HG02884 (cell line): ENCODE data around the gene PNPLA8.
A peak's percentile ranks its signal among the peaks of the same experiment; 100 is the strongest.
"Not testable (repeated sequence)": the region's sequence is repeated elsewhere in the genome, so short reads cannot be mapped to it uniquely, and the experiment has no call there.

Experiments used
- ATAC-seq: cut with Tn5 transposase; IDR thresholded peaks from one replicate; pipeline ENCODE4 v1.9.1; 2021; ENCODE audit warnings: mild to moderate bottlenecking, moderate library complexity; ENCODE audit not compliant: unreplicated experiment

PNPLA8 gene

DNA sequence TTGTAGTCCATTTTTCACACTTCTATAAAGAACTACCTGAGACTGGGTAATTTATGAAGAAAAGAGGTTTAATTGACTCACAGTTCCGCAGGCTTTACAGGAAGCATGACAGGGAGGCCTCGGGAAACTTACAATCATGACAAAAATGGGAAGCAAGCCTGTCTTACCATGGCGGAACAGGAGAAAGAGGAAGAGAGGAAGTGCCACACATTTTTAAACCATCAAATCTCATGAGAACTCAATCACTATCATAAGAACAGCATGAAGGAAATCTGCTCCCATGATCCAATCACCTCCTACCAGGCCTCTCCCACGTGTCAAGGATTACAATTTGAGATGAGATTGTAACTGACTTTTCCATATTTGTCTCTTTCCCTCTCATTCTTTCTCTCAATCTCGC lies 9.3 kb upstream of the PNPLA8 start:
- no peak for ATAC-seq

- ATAC-seq = no peak
Observed at GRCh38 chr7:108533712-108534111, 7.8 kb upstream of the PNPLA8 start.

DNA sequence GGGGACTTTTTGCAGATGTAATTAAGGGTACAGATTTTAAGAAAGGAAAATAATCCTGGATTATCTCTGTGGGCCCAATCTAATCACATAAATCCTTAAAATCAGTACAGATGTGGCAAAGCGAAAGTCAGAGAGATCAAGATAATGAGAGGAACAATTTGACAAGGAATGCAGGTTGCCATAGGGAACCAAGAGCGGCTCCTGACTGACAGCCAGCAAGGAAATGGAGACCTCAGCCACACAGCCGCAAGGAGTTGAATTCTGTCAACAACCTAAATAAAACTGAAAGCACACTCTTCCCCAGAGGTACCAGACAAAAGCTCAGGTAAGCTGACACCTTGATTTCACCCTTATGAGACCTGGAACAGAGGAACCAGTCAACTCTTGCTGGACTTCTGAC lies 3.4 kb upstream of the PNPLA8 start:
- no peak for ATAC-seq

GRCh38 chr7:108528183-108528712 lies 2.3 kb upstream of the PNPLA8 start:
- no peak for ATAC-seq

- no peak for ATAC-seq
Observed at GRCh38 chr7:108526768-108527017, 758 bp upstream of the PNPLA8 start.

DNA sequence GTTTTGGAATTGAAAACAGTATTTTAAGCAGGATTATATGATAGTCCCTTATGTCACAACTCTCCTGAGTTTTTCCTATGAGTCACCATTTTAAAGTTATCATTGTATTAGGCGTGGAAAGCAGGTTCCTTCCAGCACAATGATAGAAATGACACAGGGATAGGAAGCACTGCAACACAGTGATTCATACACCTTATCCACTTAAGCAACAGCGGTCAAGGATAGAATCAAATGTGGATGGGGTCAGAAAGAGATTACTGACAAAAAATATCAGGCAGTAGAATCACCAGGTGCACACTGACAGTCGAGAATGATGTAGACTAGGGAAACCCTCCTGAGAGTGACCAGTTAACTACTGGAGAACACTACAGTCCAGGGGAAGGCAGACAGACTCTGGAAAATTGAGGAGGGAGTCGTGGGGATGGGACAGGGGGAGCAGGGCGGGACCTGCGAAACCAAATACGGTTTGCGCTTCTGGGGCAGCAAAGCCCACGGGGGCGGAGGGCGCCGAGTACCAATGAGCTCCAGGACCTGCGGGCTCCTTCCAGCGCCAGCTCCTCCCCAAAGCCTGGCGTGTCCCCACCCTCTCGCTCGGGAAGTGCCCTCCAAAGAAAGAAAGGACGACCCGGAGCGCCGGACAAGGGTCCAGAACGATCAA lies 479 bp downstream of the PNPLA8 start:
- ATAC-seq = peak; percentile 40

GRCh38 chr7:108522780-108523179 lies 3.2 kb downstream of the PNPLA8 start:
- no peak for ATAC-seq

GRCh38 chr7:108517951-108518350 lies 8.0 kb downstream of the PNPLA8 start:
- ATAC-seq = no peak

DNA sequence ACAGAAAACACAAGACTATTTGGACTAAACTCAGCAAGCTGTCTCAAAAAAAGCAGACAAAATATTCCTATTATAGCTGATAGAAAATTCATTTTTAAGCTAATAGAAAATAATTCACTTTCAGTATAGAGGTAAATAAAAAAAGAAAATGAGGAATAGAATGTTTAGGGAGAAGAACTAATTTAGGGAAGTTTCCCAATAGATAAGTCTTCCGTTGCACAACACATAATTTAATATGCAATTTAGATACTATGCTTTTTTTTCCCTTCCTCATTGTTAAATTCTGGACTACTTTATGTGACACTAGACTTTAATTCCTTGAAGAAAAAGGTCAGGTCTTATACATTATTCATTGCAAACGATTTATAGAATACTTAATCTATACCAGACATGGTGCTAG lies 10.3 kb downstream of the PNPLA8 start:
- ATAC-seq = no peak

- ATAC-seq = no peak
Observed at GRCh38 chr7:108515013-108515412, 10.9 kb downstream of the PNPLA8 start.

DNA sequence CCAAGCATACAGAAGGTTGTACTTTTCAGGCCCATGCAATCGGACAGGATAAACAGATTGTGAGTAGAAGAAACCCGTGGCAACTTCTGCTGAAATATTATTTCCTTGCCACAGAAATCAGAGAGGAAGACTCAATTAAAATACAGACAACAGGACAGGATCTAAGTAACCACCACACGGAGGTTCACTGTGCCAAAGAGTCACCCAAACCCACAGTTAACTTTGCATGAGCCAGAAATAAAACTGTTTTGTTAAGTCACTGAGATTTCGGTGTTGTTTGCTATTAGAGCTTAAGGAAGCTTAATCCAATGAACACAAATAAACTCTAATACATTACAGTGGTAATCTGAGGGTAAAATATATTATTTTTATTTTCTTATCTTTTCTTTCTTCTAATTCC lies 14.0 kb downstream of the PNPLA8 start:
- ATAC-seq = no peak

DNA sequence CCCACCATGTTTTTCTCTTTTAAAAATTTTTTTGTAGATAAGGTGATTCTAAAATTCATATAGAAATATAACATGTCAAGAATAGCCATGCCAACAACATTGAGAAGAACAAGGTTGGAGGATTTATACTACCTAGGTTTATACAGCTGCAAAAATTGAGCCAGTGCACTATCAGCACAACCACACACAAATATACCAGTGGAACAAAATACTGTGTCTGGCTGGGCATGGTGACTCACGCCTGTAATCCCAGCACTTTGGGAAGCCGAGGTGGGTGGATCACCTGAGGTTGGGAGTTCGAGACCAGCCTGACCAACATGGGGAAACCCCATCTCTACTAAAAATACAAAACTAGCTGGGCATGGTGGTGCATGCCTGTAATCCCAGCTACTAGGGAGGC lies 21.4 kb downstream of the PNPLA8 start:
- ATAC-seq = not testable (repeated sequence)

GRCh38 chr7:108503112-108504026 lies 22.6 kb downstream of the PNPLA8 start:
- ATAC-seq = peak; percentile 94

DNA sequence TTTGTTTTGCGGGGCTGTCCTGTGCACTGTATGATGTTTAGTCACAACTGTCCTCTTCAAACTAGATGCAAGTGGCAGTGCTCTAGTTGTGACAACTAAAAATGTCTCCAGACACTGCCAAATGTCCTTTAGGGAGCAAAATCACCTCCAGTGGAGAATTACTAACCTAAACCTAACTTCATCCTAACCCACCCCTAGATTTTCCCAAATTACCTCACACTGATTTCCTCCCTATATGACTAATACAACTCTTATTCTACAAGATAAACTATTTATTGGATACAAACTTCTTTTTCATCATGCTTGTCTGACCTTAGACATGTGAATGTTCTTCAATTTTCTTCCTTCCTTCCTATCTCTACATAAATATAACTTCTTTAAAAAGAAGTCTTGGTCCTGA lies 26.4 kb downstream of the PNPLA8 start:
- ATAC-seq = no peak

GRCh38 chr7:108498481-108498880 lies 27.5 kb downstream of the PNPLA8 start:
- no peak for ATAC-seq

DNA sequence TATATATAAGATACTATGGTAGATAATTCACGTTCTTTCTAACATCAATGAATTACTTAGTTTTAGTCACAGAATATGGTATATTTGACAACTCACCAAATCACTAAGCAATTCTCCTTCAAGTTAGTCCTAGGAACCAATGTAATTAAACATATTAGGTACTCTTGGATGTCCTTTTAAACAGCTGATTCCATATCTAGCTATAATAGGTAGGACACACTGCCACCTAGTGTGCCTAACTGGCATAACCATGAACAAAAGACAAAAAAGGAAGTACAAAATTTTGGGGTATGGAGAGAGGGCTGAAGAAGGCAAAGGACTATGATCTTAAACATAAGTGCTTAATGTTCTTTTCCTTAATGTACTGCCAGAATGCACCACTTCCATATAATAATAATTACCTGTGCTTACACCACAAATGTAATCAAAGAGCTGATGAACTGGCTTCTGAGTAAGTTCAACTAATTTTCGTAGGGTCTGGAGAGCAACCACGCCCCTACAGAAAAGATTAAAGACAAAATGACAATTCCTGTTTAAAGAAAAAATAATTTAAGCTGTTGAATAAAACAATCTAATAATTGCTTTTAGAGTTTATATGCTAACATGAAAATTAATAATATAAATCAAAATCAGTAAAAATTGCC lies 28.7 kb downstream of the PNPLA8 start:
- no peak for ATAC-seq

DNA sequence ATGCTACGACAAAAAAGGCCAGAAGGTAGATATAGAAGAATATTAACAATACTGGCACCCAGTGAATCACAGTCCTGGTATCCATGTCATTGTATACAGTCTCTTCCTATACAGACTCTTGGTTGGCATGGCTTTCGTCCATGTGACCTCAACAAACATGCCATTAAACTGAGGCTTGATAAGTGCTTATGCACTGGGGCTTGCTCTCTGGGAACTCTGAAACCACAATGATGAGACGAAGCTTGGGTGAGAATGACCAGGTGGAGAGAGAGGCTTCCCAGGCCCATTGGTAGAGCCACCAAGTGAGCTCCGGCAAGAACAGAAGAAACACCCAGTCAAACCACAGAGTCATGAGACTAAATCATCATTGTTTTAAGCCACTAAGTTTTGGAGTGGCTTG lies 33.2 kb downstream of the PNPLA8 start:
- no peak for ATAC-seq

GRCh38 chr7:108488768-108489538 lies 37.0 kb downstream of the PNPLA8 start:
- ATAC-seq = no peak

DNA sequence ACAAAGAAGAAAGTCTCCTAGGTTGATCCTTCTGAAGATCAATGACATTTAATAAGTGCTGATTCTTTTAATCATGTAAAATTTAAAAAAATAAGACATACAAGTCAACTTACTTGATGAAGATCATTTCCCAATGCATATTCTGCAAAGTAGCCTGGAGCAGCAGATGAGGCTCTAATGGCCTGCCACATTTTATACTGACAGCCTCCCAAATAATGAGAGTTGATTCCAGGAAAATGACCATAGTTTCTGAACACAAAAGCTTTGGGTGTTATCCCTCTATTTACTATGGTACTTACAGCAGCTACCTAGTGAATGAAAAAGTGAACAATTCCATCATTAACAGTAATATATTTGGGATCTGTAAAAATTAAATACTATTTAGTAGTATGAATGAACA lies 38.3 kb downstream of the PNPLA8 start:
- ATAC-seq = no peak

GRCh38 chr7:108486291-108486966 lies 39.5 kb downstream of the PNPLA8 start:
- no peak for ATAC-seq

DNA sequence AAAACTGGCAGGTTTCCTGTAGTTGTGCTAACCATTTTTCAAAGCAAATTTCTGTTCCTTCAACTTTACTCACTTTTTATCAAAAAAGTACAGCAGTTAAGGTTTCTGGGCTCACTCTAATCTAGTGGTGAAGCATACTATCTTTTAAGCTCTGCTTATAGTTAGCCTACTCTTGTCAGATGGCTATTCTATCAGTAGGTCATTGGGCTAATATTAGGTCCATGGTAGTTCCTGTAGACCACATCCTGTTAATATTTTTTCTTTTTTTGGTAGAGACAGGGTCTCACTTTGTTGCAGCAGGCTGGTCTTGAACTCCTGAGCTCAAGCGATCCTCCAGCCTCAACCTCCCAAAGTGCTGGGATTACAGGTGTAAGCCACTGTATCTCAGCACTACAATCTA lies 41.8 kb downstream of the PNPLA8 start:
- no peak for ATAC-seq
